H1 (cell line): ENCODE measurements around the gene TRAF3IP1. TPM values are rescaled to one million over a fixed set of nuclear protein-coding genes. Genes with fewer than 3 reads are reported as not detected.

Experiments used
- EP300 ChIP-seq, 2 experiments: IDR thresholded peaks; 1 replicate in 1 of 2; 2 replicates in 1 of 2; pipeline ENCODE4 v1.6.1; 2011 to 2012; ENCODE audit warnings: low read depth in 2 of 2, low read length in 2 of 2, mild to moderate bottlenecking in 2 of 2, borderline replicate concordance in 1 of 2, inconsistent platforms in 1 of 2, moderate library complexity in 1 of 2
- RXRA ChIP-seq: IDR thresholded peaks from 2 replicates; pipeline ENCODE4 v1.6.1; 2011; ENCODE audit warnings: low read depth, mild to moderate bottlenecking, low read length, moderate library complexity; ENCODE audit not compliant: insufficient read depth
- SP4 ChIP-seq: IDR thresholded peaks from 2 replicates; pipeline ENCODE4 v1.6.1; 2012; ENCODE audit warnings: low read length, inconsistent platforms
- SUZ12 ChIP-seq: fragments of 200-600 bp; sonication (generic); IDR thresholded peaks from 2 replicates; pipeline ENCODE4 v1.6.1; 2012; ENCODE audit warnings: mild to moderate bottlenecking, inconsistent platforms, low read length, moderate library complexity, mixed read lengths
- polyA plus RNA-seq, 7 experiments: library from polyadenylated mRNA; depleted of rRNA in 3 of 7; stranded (reverse) in 5 of 7; unstranded in 2 of 7; fragments of >200 nt in 5 of 7; fragments of 200-250 nt in 2 of 7; gene quantifications; 1 replicate in 5 of 7; 2 replicates in 1 of 7; 4 replicates in 1 of 7; pipeline versions ENCODE4 v1.2.1 to v1.2.3, GENCODE V29; 2011 to 2013; ENCODE audit warnings: missing spikeins in 2 of 7, mixed read lengths in 2 of 7
- total RNA-seq: library from RNA; stranded (reverse); fragmentation: NEBNext Ultra II Directional; extraction: Animal tissue kit (Norgen Biotek cat#: 25700); gene quantifications from 2 replicates; pipeline ENCODE4 v1.2.1, GENCODE V29; 2021
- TF ChIP-seq, protein P1 (sequence below): IDR thresholded peaks from 2 replicates; pipeline ENCODE4 v1.6.1; 2012; ENCODE audit warnings: inconsistent platforms
- TF ChIP-seq, protein P2 (sequence below): IDR thresholded peaks from 2 replicates; pipeline ENCODE4 v1.6.1; 2011; ENCODE audit warnings: low read length, improper control_type of control experiment

TRAF3IP1 gene
- total and polyA plus RNA-seq, 2 of the 8 experiments (the other 6 are each of a cell fraction or from before 2014, with no cell fraction given) = 2.3 to 17.5 TPM

DNA sequence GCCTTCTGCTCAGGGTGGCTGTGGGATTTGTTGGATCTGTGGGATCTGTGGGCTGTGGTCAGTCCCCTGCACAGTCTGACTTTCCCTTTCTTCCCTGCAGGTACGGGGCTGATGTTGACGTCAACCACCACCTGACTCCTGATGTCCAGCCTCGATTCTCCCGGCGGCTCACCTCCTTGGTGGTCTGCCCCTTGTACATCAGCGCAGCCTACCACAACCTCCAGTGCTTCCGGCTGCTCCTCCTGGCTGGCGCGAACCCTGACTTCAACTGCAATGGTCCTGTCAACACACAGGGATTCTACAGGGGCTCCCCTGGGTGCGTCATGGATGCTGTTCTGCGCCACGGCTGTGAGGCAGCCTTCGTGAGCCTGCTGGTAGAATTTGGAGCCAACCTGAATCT is 123.9 kb downstream of the TRAF3IP1 start (continued):
- no peak for TF ChIP-seq SUZ12
- no peak for TF ChIP-seq SP4
- TF ChIP-seq, protein P1, sequence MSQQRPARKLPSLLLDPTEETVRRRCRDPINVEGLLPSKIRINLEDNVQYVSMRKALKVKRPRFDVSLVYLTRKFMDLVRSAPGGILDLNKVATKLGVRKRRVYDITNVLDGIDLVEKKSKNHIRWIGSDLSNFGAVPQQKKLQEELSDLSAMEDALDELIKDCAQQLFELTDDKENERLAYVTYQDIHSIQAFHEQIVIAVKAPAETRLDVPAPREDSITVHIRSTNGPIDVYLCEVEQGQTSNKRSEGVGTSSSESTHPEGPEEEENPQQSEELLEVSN = no peak
- TF ChIP-seq, protein P2, sequence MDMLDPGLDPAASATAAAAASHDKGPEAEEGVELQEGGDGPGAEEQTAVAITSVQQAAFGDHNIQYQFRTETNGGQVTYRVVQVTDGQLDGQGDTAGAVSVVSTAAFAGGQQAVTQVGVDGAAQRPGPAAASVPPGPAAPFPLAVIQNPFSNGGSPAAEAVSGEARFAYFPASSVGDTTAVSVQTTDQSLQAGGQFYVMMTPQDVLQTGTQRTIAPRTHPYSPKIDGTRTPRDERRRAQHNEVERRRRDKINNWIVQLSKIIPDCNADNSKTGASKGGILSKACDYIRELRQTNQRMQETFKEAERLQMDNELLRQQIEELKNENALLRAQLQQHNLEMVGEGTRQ = no peak
- no peak for TF ChIP-seq EP300 (IDR thresholded peaks at IDR 0.05; ENCODE audit: borderline replicate concordance in 1 of 2, low read depth in 2 of 2, low read length in 2 of 2)
- TF ChIP-seq RXRA = no peak
